Fibroblast of villous mesenchyme (primary cell): ENCODE measurements around the gene RNLS. TPM values are rescaled to one million over a fixed set of nuclear protein-coding genes. Genes with fewer than 3 reads are reported as not detected.

Experiments used
- DNase-seq: peaks from one replicate; pipeline ENCODE4 v3.0.0-alpha.2; 2010; ENCODE audit warnings: low read depth
- H3K4me3 ChIP-seq: 2 replicates; pipeline ENCODE4 v1.5.1; 2011; ENCODE audit warnings: low read depth, mild to moderate bottlenecking, low read length
- total RNA-seq: library from RNA; depleted of rRNA; stranded (reverse); fragments of >200 nt; gene quantifications from 2 replicates; pipeline ENCODE4 v1.2.3, GENCODE V29; 2012
- TF ChIP-seq, protein P1 (sequence below): IDR thresholded peaks from 2 replicates; pipeline ENCODE4 v1.5.1; 2012; ENCODE audit warnings: low read depth, mild to moderate bottlenecking, low read length; ENCODE audit not compliant: insufficient read depth

The RNLS gene
- total RNA-seq, 1 donor, result 14.2 TPM

DNA sequence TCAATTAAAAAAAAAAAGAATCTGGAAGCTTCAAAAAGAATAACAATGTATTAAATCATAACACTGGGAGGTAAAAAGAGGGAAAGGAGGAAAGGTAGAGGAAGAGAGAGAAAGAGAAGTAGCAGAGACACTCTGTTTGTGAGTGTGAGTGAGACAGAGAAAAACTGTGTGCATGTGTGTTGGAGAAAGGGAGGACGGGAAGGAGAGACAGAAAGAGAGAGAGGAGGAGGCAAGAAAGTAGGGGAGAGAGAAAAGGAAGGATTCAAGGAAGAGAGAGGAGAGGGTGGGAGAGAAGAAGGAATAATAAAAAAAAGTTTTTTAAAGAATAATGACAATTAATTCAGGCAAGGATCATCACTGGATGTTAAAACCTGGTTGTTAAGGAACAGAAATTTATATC, 77.9 kb downstream of the RNLS start:
- TF ChIP-seq, protein P1, sequence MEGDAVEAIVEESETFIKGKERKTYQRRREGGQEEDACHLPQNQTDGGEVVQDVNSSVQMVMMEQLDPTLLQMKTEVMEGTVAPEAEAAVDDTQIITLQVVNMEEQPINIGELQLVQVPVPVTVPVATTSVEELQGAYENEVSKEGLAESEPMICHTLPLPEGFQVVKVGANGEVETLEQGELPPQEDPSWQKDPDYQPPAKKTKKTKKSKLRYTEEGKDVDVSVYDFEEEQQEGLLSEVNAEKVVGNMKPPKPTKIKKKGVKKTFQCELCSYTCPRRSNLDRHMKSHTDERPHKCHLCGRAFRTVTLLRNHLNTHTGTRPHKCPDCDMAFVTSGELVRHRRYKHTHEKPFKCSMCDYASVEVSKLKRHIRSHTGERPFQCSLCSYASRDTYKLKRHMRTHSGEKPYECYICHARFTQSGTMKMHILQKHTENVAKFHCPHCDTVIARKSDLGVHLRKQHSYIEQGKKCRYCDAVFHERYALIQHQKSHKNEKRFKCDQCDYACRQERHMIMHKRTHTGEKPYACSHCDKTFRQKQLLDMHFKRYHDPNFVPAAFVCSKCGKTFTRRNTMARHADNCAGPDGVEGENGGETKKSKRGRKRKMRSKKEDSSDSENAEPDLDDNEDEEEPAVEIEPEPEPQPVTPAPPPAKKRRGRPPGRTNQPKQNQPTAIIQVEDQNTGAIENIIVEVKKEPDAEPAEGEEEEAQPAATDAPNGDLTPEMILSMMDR, result no peak
- no peak for DNase-seq
- H3K4me3 ChIP-seq, result no peak overlapping the region

DNA sequence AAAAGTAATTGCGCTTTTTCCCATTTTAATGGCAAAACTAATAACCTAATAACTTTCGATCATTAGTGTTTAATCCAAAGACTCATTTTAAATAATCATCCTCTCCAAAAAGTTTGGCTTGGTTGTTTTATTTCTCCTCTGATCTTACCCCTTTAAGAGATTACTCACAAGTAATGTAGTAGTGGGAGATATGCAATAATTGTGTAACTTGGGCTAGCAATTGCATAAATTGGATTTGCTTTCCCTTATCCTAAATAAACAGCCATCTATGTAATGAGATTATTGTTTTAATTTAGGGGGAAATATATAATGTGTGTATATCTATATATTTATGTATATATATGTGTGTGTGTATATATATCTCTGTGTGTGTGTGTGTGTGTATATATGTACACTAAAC, 82.5 kb downstream of the RNLS start:
- TF ChIP-seq, protein P1, result no peak
- no peak overlapping the region for H3K4me3 ChIP-seq
- peak; percentile 56 for DNase-seq

DNA sequence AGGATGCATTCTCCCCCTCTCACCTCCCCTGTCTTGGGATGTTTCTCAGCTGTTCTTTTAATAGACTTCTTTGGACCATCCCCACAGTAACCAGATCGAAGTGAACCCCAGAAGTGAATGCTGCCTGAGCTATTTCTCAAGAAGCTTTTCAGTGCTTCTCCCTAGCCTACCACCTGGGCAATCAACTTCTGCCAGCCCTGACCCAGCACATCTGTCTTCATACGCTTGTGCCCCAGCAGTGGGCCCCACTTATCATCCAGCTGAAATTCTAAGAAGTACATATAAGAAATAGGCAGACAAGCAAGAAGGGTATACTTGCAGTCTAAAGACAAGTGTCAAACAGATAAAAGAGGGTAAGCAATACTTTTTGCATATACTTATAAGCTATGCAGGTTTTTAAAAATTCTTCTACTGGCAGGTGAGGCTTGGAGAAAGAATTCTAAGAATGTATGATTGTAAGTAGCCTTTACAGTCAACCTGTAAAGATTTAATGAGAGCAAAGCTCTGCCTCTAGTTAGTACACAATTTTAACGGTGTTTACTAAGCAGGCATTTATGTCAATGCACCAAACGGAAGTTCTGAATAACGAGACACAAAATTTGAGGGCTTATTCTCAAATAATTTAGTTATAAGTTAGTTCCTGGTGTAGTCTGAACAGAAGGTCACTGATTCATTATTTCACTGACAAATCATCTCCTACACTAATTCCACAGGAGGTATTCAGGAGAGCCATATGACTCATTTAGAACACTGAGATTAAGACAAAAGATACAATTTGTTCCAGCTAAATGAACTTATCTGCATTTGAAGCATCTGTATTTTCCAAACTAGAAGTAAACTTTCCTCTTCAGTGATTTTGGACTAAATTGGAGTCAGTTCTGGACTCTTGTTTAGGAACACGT, 83.3 kb downstream of the RNLS start:
- H3K4me3 ChIP-seq, result no peak overlapping the region
- TF ChIP-seq, protein P1, result no peak
- DNase-seq, result peak; percentile 53

DNA sequence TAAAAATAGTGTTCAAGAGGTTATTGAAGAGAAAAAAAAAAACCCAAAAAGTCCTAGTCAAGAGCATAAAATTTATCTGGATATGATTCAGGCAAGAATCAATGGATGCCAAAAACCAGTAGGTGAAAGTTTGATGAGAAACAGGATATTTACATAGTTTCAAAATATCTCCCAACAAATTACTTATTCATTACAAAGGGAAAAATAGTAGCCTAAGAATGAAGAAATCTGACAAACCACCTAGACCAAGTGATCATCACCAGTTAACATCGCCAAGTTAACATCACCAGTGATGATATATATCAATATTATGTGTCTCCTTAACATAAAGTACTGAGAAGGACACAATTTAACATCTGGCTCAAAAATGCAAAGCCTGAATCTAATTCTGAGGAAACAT, 85.2 kb downstream of the RNLS start:
- no peak overlapping the region for H3K4me3 ChIP-seq
- peak; percentile 12 for DNase-seq
- TF ChIP-seq, protein P1, result no peak

DNA sequence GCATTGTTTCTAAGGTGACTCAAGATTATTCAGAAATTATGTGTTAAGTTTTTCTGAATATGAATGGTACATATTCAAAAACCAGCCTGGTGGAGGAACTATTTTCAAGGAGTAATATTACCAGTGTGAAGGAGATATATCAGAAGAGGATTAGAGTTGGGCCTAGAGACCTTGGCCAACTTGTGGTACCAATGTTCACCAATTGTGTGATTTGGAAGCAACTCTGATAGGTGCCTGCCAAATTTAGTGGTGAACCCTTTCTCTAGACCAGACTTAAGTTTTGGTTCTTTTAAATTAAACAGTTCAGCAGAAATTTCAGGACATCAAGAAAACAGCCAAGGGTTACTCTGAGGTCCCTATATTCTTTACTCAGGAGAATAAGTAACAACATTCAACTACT, 88.6 kb downstream of the RNLS start:
- TF ChIP-seq, protein P1, result no peak
- no peak for DNase-seq
- H3K4me3 ChIP-seq, result no peak overlapping the region

DNA sequence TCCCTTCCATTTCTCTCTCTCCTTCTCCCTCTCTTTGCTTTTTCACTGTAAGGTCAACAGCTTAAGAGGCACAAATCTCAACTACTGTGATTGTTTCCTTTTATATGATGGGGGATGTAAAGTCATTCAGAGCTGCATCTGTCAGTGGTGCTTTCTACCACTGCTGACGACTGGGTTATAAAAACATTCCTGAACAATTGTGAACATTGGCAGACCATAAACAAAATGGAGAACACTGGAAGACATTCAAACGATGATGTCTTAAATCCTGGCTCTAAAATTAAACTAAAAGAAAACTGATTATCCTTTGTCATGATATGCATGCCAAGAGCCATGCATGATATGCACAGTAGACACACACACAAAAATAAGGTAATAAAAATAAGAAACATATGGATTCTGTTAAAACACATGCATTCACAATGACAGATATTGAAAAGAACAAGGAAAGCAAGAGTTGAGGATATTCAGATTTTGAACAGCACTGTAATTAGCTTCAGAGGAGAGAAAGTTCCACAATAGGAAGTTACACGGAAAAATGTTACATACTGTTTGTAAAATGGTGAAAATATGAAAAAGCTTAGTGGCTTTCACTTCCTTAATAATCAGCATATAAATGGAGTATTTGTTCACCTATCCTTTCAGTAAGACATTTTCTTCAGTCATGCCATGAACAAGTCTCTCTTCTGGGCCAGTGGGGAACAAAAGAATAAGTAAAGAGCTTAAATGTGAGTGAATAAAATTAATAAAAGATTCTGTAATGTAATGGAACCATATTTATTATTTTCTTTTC, 89.2 kb downstream of the RNLS start:
- TF ChIP-seq, protein P1, result no peak
- no peak for DNase-seq
- no peak overlapping the region for H3K4me3 ChIP-seq
